HL-60 (cell line): Measurements from ENCODE around the gene SRRD.

Source experiments
- DNase-seq, 2 experiments: peaks; one replicate each; pipeline ENCODE4 v3.0.0-alpha.2; 2010 to 2020; ENCODE audit warnings: low read depth in 1 of 2, low spot score in 1 of 2
- H3K27ac ChIP-seq: fragments of 250-450 bp; sonication (Bioruptor Pico); replicated peaks from 2 replicates; pipeline ENCODE4 v1.5.1; 2020; ENCODE audit warnings: mild to moderate bottlenecking, moderate library complexity
- H3K27me3 ChIP-seq: fragments of 250-450 bp; sonication (Bioruptor Pico); 2 replicates; pipeline ENCODE4 v1.5.1; 2021; ENCODE audit warnings: mild to moderate bottlenecking, moderate library complexity; ENCODE audit not compliant: insufficient read depth, poor library complexity, severe bottlenecking
- H3K4me3 ChIP-seq: replicated peaks from 2 replicates; pipeline ENCODE4 v1.5.1; 2011; ENCODE audit warnings: mild to moderate bottlenecking, control low read depth, low read length; ENCODE audit not compliant: insufficient read depth
- CTCF ChIP-seq: IDR thresholded peaks from one replicate; pipeline ENCODE4 v1.5.1; 2011; ENCODE audit warnings: low read length, control low read depth, inconsistent platforms; ENCODE audit not compliant: insufficient read depth
- GABPA ChIP-seq: IDR thresholded peaks from 2 replicates; pipeline ENCODE4 v1.6.1; 2012; ENCODE audit warnings: low read depth
- POLR2AphosphoS5 ChIP-seq: IDR thresholded peaks from 2 replicates; pipeline ENCODE4 v1.6.1; 2012; ENCODE audit warnings: low read depth
- SPI1 ChIP-seq: IDR thresholded peaks from 2 replicates; pipeline ENCODE4 v1.6.1; 2012; ENCODE audit warnings: low read depth, mild to moderate bottlenecking, borderline replicate concordance
- TF ChIP-seq, protein P1 (sequence below): IDR thresholded peaks from 2 replicates; pipeline ENCODE4 v1.6.1; 2012; ENCODE audit warnings: low read depth; ENCODE audit not compliant: insufficient replicate concordance

The SRRD gene

DNA sequence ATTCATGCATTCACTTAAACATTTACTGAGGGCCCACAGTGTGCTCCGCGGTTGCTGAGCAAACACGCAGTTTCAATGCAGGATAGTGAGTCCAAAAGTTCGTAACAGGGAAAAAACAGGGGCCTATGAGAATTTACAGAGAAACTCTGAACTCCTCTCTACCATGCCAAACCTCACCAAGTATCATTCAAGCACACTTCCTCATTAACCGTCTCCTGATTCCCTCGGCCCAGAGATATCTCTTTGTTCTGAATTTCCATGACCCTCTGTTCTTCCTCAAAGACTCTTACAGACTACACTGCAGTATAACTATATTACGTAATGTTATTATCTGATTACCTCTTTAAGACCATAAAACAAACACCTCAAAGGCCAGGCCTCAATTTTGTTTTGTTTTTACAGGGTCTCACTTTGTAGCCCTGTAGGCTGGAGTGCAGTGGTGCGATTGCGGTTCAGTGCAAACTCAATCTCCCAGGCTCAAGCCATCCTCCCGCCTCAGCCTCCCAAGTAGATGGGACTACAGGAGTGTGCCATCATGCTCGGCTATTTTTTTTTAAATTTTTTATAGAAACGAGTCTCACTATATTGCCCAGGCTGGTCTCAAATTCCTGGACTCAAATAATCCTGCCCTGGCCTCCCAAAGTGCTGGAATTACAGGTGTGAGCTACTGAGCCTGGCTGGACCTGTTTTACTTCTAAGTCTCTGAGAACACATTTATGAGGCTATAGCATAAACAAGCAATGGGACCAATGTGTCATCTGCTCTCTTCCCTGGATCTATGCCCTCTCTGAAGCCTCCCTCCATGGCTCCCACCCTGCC is 3.7 kb upstream of the SRRD start:
- peak in 1 of 2 experiments; percentile 48 for DNase-seq
- Histone ChIP-seq H3K4me3 (peak overlapping the region; percentile 40), H3K27ac (peak overlapping the region; percentile 91), H3K27me3 (no peaks in the 10 kb centered on the region)
- TF ChIP-seq POLR2AphosphoS5 = 0 out of 2 replicates have a peak, but pooled peaks have one; percentile 4
- TF ChIP-seq CTCF = no peak
- peak; percentile 93 for TF ChIP-seq SPI1

DNA sequence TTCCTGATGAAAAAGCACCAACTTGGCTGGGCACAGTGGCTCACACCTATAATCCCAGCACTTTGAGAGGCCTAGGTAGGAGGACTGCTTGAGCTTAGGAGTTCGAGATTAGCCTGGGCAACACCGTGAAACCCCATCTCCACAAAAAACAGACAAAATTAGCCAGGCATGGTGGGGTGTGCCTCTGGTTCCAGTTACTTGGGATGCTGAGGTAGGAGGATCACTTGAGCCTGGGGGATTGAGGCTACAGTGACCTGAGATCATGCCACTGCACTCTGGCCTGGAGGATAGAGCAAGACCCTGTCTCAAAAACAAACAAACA is 3.1 kb upstream of the SRRD start:
- no peak for DNase-seq
- peak overlapping the region; percentile 91 for H3K27ac ChIP-seq
- TF ChIP-seq CTCF (no peak), POLR2AphosphoS5 (no peak)
- no peaks in the 10 kb centered on the region for H3K27me3 ChIP-seq
- peak overlapping the region; percentile 40 for H3K4me3 ChIP-seq

GRCh38 chr22:26481112-26481693 is 2.5 kb upstream of the SRRD start:
- Histone ChIP-seq H3K4me3 (peak overlapping the region; percentile 40; the same call in 1 of the 2 replicates), H3K27me3 (no peaks in the 10 kb centered on the region), H3K27ac (peak overlapping the region; percentile 91)
- DNase-seq = no peak
- TF ChIP-seq POLR2AphosphoS5 (no peak), SPI1 (peak; percentile 17; the same call in 1 of the 2 replicates)

GRCh38 chr22:26481694-26482093 is 2.0 kb upstream of the SRRD start:
- Histone ChIP-seq H3K27ac (peak overlapping the region; percentile 91), H3K27me3 (no peaks in the 10 kb centered on the region), H3K4me3 (no peak overlapping the region; the same call in 1 of the 2 replicates)
- no peak for DNase-seq
- TF ChIP-seq GABPA = no peak
- no peak for TF ChIP-seq CTCF
- TF ChIP-seq POLR2AphosphoS5 = no peak
- peak; percentile 44; the same call in 1 of the 2 replicates for TF ChIP-seq SPI1
- TF ChIP-seq, protein P1, sequence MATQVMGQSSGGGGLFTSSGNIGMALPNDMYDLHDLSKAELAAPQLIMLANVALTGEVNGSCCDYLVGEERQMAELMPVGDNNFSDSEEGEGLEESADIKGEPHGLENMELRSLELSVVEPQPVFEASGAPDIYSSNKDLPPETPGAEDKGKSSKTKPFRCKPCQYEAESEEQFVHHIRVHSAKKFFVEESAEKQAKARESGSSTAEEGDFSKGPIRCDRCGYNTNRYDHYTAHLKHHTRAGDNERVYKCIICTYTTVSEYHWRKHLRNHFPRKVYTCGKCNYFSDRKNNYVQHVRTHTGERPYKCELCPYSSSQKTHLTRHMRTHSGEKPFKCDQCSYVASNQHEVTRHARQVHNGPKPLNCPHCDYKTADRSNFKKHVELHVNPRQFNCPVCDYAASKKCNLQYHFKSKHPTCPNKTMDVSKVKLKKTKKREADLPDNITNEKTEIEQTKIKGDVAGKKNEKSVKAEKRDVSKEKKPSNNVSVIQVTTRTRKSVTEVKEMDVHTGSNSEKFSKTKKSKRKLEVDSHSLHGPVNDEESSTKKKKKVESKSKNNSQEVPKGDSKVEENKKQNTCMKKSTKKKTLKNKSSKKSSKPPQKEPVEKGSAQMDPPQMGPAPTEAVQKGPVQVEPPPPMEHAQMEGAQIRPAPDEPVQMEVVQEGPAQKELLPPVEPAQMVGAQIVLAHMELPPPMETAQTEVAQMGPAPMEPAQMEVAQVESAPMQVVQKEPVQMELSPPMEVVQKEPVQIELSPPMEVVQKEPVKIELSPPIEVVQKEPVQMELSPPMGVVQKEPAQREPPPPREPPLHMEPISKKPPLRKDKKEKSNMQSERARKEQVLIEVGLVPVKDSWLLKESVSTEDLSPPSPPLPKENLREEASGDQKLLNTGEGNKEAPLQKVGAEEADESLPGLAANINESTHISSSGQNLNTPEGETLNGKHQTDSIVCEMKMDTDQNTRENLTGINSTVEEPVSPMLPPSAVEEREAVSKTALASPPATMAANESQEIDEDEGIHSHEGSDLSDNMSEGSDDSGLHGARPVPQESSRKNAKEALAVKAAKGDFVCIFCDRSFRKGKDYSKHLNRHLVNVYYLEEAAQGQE = no peak

GRCh38 chr22:26482161-26482560 is 1.5 kb upstream of the SRRD start:
- DNase-seq = peak in 1 of 2 experiments; percentile 16
- Histone ChIP-seq H3K27me3 (no peaks in the 10 kb centered on the region), H3K4me3 (no peak overlapping the region; the same call in 1 of the 2 replicates), H3K27ac (peak overlapping the region; percentile 91)
- TF ChIP-seq CTCF (no peak), SPI1 (peak; percentile 47; the same call in 1 of the 2 replicates), POLR2AphosphoS5 (no peak), GABPA (no peak)
- TF ChIP-seq, protein P1 = no peak
